Mesenchymal stem cell (in vitro differentiated cells and primary cell): ENCODE measurements around the gene TSEN54.
A peak's percentile ranks its signal among the peaks of the same experiment; 100 is the strongest.

Source experiments
- DNase-seq: peaks from one replicate; pipeline ENCODE4 v3.0.0-alpha.2; 2013
- H2AFZ ChIP-seq: one replicate; pipeline ENCODE4 v1.6.1; 2013; ENCODE audit warnings: low read depth, mild to moderate bottlenecking, control low read depth, inconsistent platforms, low read length, moderate library complexity
- H2AK5ac ChIP-seq: 2 replicates; pipeline ENCODE4 v1.6.1; 2013; ENCODE audit warnings: low read length, moderate library complexity, mild to moderate bottlenecking, inconsistent platforms; ENCODE audit not compliant: severe bottlenecking
- H2BK120ac ChIP-seq: one replicate; pipeline ENCODE4 v1.6.1; 2013; ENCODE audit warnings: low read depth, mild to moderate bottlenecking, inconsistent platforms, low read length, moderate library complexity
- H2BK12ac ChIP-seq, 2 experiments: one replicate each; pipeline ENCODE4 v1.6.1; 2013; ENCODE audit warnings: inconsistent platforms in 2 of 2, low read length in 2 of 2, mild to moderate bottlenecking in 2 of 2, moderate library complexity in 2 of 2, control low read depth in 1 of 2
- H2BK15ac ChIP-seq: one replicate; pipeline ENCODE4 v1.6.1; 2013; ENCODE audit warnings: mild to moderate bottlenecking, low read depth, inconsistent platforms; ENCODE audit not compliant: poor library complexity, severe bottlenecking
- H2BK5ac ChIP-seq: 2 replicates; pipeline ENCODE4 v1.6.1; 2013; ENCODE audit warnings: low read depth, mild to moderate bottlenecking, low read length, control low read depth, inconsistent platforms; ENCODE audit not compliant: poor library complexity, severe bottlenecking
- H3K14ac ChIP-seq, 2 experiments: one replicate each; pipeline ENCODE4 v1.6.1; 2013; ENCODE audit warnings: inconsistent platforms in 2 of 2, low read length in 2 of 2, control low read depth in 1 of 2, mild to moderate bottlenecking in 1 of 2, moderate library complexity in 1 of 2
- H3K18ac ChIP-seq, 2 experiments: one replicate each; pipeline ENCODE4 v1.6.1; 2013; ENCODE audit warnings: inconsistent platforms in 2 of 2, low read length in 2 of 2, control low read depth in 1 of 2, low read depth in 1 of 2, mild to moderate bottlenecking in 1 of 2
- H3K23ac ChIP-seq, 2 experiments: one replicate each; pipeline ENCODE4 v1.6.1; 2013; ENCODE audit warnings: inconsistent platforms in 2 of 2, low read length in 2 of 2, mild to moderate bottlenecking in 2 of 2, moderate library complexity in 2 of 2, control low read depth in 1 of 2
- H3K27ac ChIP-seq: 2 replicates; pipeline ENCODE4 v1.5.1; 2013; ENCODE audit warnings: mild to moderate bottlenecking, moderate library complexity, low read length, control low read depth, inconsistent platforms; ENCODE audit not compliant: poor library complexity, severe bottlenecking
- H3K27me3 ChIP-seq, 2 experiments: 2 replicates each; pipeline versions ENCODE4 v1.6.1 to v1.7.0; 2013; ENCODE audit warnings: low read length in 2 of 2, mild to moderate bottlenecking in 2 of 2, moderate library complexity in 2 of 2, control low read depth in 1 of 2, inconsistent platforms in 1 of 2; ENCODE audit not compliant: control insufficient read depth in 1 of 2, insufficient read depth in 1 of 2
- H3K36me3 ChIP-seq, 2 experiments: 2 replicates each; pipeline versions ENCODE4 v1.6.1 to v1.7.0; 2013; ENCODE audit warnings: low read length in 2 of 2, control low read depth in 1 of 2, inconsistent platforms in 1 of 2, low read depth in 1 of 2, mild to moderate bottlenecking in 1 of 2; ENCODE audit not compliant: insufficient read depth in 2 of 2, control insufficient read depth in 1 of 2
- H3K4ac ChIP-seq, 2 experiments: one replicate each; pipeline ENCODE4 v1.6.1; 2013; ENCODE audit warnings: inconsistent platforms in 2 of 2, low read length in 2 of 2, mild to moderate bottlenecking in 2 of 2, moderate library complexity in 2 of 2, control low read depth in 1 of 2, low read depth in 1 of 2
- H3K4me1 ChIP-seq: 2 replicates; pipeline ENCODE4 v1.6.1; 2013; ENCODE audit warnings: low read depth, low read length, control low read depth; ENCODE audit not compliant: control insufficient read depth, insufficient read depth
- H3K4me2 ChIP-seq: 2 replicates; pipeline ENCODE4 v1.6.1; 2013; ENCODE audit warnings: low read length, mild to moderate bottlenecking, inconsistent platforms; ENCODE audit not compliant: poor library complexity, severe bottlenecking
- H3K4me3 ChIP-seq, 2 experiments: 2 replicates each; pipeline versions ENCODE4 v1.5.1 to v1.7.0; 2013; ENCODE audit warnings: low read length in 2 of 2, mild to moderate bottlenecking in 2 of 2, control low read depth in 1 of 2, low read depth in 1 of 2; ENCODE audit not compliant: insufficient read depth in 1 of 2
- H3K79me1 ChIP-seq: replicated peaks from 2 replicates; pipeline ENCODE4 v1.6.1; 2013; ENCODE audit warnings: mild to moderate bottlenecking, control low read depth, low read length, inconsistent platforms; ENCODE audit not compliant: poor library complexity, severe bottlenecking
- H3K9ac ChIP-seq: 2 replicates; pipeline ENCODE4 v1.7.0; 2013; ENCODE audit warnings: mild to moderate bottlenecking, low read length, moderate library complexity
- H3K9me3 ChIP-seq: 2 replicates; pipeline ENCODE4 v1.7.0; 2013; ENCODE audit warnings: mild to moderate bottlenecking, low read length; ENCODE audit not compliant: control insufficient read depth
- H4K8ac ChIP-seq: one replicate; pipeline ENCODE4 v1.6.1; 2013; ENCODE audit warnings: inconsistent platforms, mild to moderate bottlenecking, low read length, moderate library complexity
- H4K91ac ChIP-seq: one replicate; pipeline ENCODE4 v1.6.1; 2013; ENCODE audit warnings: mild to moderate bottlenecking, low read length, inconsistent platforms
- WGBS: methylation state at CpG from one replicate; pipeline ENCODE4 v1.1.7; 2013; ENCODE audit warnings: mixed read lengths; 5-methylcytosine and 5-hydroxymethylcytosine counted together

TSEN54 gene

GRCh38 chr17:75503337-75503950, 12.9 kb upstream of the TSEN54 start:
- Histone ChIP-seq H3K9me3 (no peaks in the 10 kb centered on the region), H3K14ac (no peak overlapping the region), H3K4me3 (no peak overlapping the region), H3K9ac (no peak overlapping the region), H2AK5ac (no peak overlapping the region), H3K23ac (no peak overlapping the region), H3K36me3 (peaks cover 48 to 100% of the 10 kb centered on the region in 2 experiments), H3K27me3 (no peaks in the 10 kb centered on the region), H3K4me1 (peaks cover 15% of the 10 kb centered on the region), H3K4me2 (no peak overlapping the region), H2BK5ac (no peak overlapping the region), H2BK15ac (no peak overlapping the region), H4K91ac (no peak overlapping the region), H3K4ac (no peak overlapping the region), H3K18ac (no peak overlapping the region), H3K79me1 (peaks cover 5% of the 10 kb centered on the region), H2AFZ (no peak overlapping the region), H2BK120ac (no peak overlapping the region), H4K8ac (no peak overlapping the region), H2BK12ac (no peak overlapping the region), H3K27ac (no peak overlapping the region)
- no peak for DNase-seq
- WGBS: 89% methylated on average over 23 of the region's 23 CpGs

- no peak for DNase-seq
- Histone ChIP-seq H3K4ac (no peak overlapping the region), H3K9me3 (no peaks in the 10 kb centered on the region), H3K36me3 (peaks cover 43 to 100% of the 10 kb centered on the region in 2 experiments), H3K18ac (no peak overlapping the region), H3K9ac (no peak overlapping the region), H4K8ac (no peak overlapping the region), H2BK120ac (no peak overlapping the region), H2AK5ac (no peak overlapping the region), H2BK5ac (no peak overlapping the region), H4K91ac (no peak overlapping the region), H3K4me1 (peaks cover 16% of the 10 kb centered on the region), H3K4me2 (no peak overlapping the region), H3K79me1 (peaks cover 9% of the 10 kb centered on the region), H3K23ac (no peak overlapping the region), H2BK15ac (no peak overlapping the region), H3K4me3 (no peak overlapping the region), H2BK12ac (no peak overlapping the region), H3K27me3 (no peaks in the 10 kb centered on the region), H3K27ac (no peak overlapping the region), H2AFZ (no peak overlapping the region), H3K14ac (no peak overlapping the region)
- WGBS: 84% methylated on average over 9 of the region's 13 CpGs
Observed at GRCh38 chr17:75503976-75504346, 12.4 kb upstream of the TSEN54 start.

- Histone ChIP-seq H4K91ac (no peak overlapping the region), H2AFZ (no peak overlapping the region), H3K18ac (no peak overlapping the region), H2BK15ac (no peak overlapping the region), H2AK5ac (no peak overlapping the region), H3K79me1 (peaks cover 14% of the 10 kb centered on the region), H2BK5ac (no peak overlapping the region), H2BK120ac (no peak overlapping the region), H3K4me1 (peaks cover 18% of the 10 kb centered on the region), H3K27me3 (no peaks in the 10 kb centered on the region), H3K4ac (no peak overlapping the region), H3K27ac (no peak overlapping the region), H3K9me3 (no peaks in the 10 kb centered on the region), H3K36me3 (peaks cover 39 to 100% of the 10 kb centered on the region in 2 experiments), H4K8ac (no peak overlapping the region), H3K4me2 (no peak overlapping the region), H3K14ac (no peak overlapping the region), H3K9ac (no peak overlapping the region), H3K23ac (no peak overlapping the region), H3K4me3 (no peak overlapping the region), H2BK12ac (no peak overlapping the region)
- peak; percentile 11 for DNase-seq
- WGBS: 91% methylated on average over 30 of the region's 32 CpGs
Observed at GRCh38 chr17:75504347-75505151, 11.8 kb upstream of the TSEN54 start.

- peaks cover 18% of the 10 kb centered on the region for H3K4me1 ChIP-seq
- no peak overlapping the region for H2BK15ac ChIP-seq
- no peaks in the 10 kb centered on the region for H3K9me3 ChIP-seq
- no peak overlapping the region for H4K91ac ChIP-seq
- H3K79me1 ChIP-seq: peaks cover 19% of the 10 kb centered on the region
- no peak overlapping the region for H3K23ac ChIP-seq
- no peak overlapping the region for H2BK12ac ChIP-seq
- H4K8ac ChIP-seq: no peak overlapping the region
- H3K14ac ChIP-seq: no peak overlapping the region
- H2AK5ac ChIP-seq: no peak overlapping the region
- 88% methylated on average over 4 of the region's 4 CpGs for WGBS
- H2AFZ ChIP-seq: no peak overlapping the region
- no peak overlapping the region for H3K27ac ChIP-seq
- no peaks in the 10 kb centered on the region for H3K27me3 ChIP-seq
- H2BK5ac ChIP-seq: no peak overlapping the region
- H3K4me2 ChIP-seq: no peak overlapping the region
- H3K4ac ChIP-seq: no peak overlapping the region
- H3K4me3 ChIP-seq: no peak overlapping the region
- no peak overlapping the region for H2BK120ac ChIP-seq
- H3K18ac ChIP-seq: no peak overlapping the region
- no peak overlapping the region for H3K9ac ChIP-seq
- no peak for DNase-seq
- H3K36me3 ChIP-seq: peaks cover 39 to 100% of the 10 kb centered on the region in 2 experiments
Observed at GRCh38 chr17:75505152-75505409, 11.2 kb upstream of the TSEN54 start.
